Dedifferentiated amniotic fluid mesenchymal stem cell (primary cell): ENCODE measurements around the gene DGKD.
"Not testable (repeated sequence)": the region's sequence is repeated elsewhere in the genome, so short reads cannot be mapped to it uniquely, and the experiment has no call there.

Experiments
- DNase-seq: peaks from one replicate; pipeline ENCODE4 v3.0.0-alpha.2; 2016; ENCODE audit errors: extremely low spot score

Gene DGKD

GRCh38 chr2:233353769-233354499, at the start of gene DGKD:
TSS of gene DGKD (plus strand) at chr2:233354494. CDS start at chr2:233354519, 25 bp downstream.
- DNase-seq: no peak

- no peak for DNase-seq
Observed at GRCh38 chr2:233307565-233307964, 46.7 kb upstream of the DGKD start, which contains the start of gene SAG. TSS of gene SAG (plus strand) at chr2:233307816. CDS start at chr2:233309190, 1,374 bp downstream.

DNA sequence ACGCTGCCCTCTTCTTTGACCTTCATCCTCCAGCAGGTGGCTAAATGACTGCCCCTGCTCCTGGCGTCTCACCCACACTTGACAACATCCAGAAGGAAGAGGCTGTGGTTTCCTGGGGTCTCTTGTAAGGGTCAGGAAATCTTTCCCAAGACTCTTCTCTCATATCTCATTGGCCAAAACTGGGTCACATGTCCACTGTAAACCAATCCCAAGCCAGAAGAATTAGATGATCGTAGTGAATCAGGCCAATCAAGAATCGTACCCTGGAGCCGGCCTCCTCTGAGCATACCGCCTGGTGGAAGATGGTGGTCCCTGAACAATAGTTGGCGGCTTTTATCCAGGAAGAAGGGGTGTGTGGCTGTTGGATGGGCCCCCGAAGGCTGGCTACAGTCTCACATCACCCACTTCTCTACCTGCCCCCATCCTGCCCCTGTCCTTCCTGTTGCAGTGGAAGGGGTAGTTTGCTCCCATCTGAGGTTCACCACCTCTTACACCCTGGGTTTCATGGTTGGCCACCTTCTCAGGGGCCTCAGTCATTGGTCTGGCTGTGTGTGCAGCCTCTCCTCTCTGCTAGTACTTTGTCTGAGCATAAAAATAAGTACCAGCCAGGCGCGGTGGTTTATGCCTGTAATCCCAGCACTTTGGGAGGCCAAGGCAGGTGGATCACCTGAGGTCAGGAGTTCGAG, 42.9 kb upstream of the DGKD start:
- no peak for DNase-seq

GRCh38 chr2:233312874-233313273, 41.4 kb upstream of the DGKD start:
- no peak for DNase-seq

DNA sequence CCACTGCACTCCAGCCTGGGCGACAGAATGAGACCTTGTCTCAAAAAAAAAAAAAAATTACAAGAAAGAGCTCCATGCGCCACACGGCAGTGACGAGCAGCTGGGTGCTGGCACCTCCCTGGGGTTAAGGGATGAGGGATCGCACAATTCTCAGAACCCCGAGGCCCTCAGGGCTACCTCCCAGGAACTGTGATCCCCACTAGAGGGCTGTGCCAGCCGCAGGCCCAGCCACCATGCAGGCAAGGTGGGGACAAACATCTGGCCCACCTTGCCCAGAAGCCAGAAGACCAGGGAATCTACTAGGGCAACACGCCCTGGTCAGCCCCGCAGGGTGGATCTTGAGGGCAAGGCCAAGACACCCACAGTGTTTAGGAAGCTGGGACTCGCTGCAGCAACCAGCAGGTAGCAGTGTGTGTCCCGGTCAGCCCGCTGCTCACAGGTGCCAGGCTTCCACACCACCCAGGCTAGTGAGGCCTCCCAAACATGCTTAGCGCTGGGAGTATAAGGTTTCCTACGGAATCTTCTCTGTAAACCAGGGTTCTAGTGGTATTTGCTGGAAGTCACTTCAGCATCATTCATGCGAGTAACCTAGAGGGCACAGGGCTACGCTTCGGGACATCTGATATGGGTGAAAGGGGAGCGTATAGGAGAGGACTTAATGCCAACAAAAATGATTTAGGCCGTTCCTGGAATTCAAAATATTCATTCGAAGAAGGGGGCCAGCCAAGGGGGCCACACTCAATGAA, 39.9 kb upstream of the DGKD start:
- no peak for DNase-seq

DNA sequence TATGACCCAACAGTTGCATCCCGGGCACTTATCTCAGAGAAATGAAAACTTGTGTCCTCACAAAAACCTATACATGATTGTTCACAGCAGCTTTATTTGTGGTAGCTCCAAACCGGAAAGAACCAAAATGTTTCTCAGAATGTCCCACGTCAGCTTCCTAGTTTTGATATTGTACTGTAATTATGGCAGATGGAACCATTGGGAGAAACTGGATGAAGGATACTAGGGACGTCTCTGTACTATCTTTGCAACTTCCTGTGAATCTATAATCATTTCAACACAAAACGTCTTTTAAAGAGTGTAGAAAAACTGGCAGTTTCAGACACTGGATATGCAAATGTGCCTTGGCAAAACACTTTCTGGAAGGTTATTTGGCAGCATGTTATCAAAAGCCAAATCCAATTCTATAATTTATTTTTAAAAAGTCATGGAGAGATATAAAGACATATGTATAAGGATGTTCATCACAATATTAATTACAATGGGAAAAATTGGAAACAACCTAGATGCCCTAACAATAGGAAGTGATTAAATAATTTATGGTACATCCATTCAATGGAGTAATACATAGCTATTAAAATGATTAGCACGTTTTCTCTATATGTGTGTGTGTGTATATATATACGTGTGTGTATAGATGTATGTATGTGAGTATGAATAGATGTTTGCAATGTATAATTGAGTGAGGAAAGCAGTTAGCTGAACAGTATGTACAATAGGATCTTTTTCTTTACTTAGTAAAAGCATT, 36.9 kb upstream of the DGKD start:
- DNase-seq: no peak

DNA sequence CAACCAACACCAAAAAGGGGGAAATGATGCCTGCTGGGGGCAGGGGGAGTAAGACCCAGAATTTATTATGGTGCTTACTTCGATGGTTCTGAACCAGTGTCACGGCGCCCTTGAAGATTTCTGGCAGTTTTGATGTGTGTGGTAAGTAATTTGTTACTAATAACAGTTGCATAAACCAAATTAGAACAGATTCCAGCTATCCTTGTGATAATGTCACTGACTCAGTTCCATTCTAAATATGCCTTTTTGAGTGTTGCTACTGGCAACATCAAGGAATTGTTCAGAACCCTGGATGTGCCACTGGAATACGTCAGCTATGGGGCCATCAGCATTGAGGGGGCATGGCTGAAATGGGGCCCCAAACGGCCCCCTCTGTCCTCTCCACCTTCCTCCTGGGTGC, 35.0 kb upstream of the DGKD start:
- DNase-seq: no peak

DNA sequence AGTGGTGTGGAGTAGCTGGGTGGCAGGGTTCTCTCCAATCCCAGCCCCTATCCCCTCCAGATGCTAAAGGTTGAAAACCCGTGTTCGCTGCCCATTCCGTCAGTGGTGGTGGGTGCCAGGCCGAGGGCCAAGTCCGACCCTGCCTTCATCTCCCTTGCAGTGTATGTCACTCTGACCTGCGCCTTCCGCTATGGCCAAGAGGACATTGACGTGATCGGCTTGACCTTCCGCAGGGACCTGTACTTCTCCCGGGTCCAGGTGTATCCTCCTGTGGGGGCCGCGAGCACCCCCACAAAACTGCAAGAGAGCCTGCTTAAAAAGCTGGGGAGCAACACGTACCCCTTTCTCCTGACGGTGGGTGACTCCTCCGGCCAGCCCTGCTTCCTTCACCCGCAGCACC, 33.8 kb upstream of the DGKD start:
- no peak for DNase-seq

DNA sequence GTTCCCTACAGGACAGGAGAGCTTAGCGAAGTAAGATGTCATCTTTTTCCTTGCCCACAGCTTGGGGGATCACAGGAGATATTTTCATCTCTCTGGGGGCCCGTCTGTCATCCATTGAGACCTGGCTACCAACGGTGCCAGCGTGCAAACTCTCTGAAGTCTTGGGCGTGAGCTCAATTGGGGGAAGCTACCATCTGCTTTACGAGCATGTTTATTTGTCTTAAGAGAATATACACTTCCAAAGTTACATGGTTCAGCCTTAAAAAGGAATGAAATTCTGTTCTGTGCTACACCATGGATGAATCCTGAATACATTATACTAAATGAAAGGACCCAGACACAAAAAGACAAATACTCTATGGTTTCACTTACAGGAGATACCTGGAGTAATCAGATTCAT, 33.1 kb upstream of the DGKD start:
- DNase-seq: no peak

- DNase-seq: no peak
Observed at GRCh38 chr2:233323851-233324250, 30.4 kb upstream of the DGKD start.

GRCh38 chr2:233325256-233325655, 29.0 kb upstream of the DGKD start:
- DNase-seq: no peak

- no peak for DNase-seq
Observed at GRCh38 chr2:233325814-233326213, 28.5 kb upstream of the DGKD start.

DNA sequence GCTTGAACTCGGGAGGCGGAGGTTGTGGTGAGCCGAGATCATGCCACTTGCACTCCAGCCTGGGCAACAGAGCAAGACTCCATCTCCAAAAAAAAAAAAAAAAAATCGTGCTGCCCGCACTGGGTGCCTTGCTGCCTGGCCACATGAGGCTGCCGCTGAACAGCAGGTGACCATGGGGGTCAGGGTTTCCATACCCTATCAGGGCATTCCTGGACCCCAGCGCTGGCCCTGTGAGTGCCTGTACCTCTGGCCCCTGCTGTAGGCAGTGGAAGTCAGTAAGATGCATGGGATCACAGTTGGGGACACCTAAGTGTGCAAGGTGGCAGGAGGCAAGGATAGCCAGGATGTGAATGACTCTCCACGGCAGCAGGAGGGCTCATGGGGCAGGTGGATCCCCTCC, 27.8 kb upstream of the DGKD start:
- DNase-seq: no peak

GRCh38 chr2:233328922-233329321, 25.4 kb upstream of the DGKD start:
- DNase-seq: no peak

DNA sequence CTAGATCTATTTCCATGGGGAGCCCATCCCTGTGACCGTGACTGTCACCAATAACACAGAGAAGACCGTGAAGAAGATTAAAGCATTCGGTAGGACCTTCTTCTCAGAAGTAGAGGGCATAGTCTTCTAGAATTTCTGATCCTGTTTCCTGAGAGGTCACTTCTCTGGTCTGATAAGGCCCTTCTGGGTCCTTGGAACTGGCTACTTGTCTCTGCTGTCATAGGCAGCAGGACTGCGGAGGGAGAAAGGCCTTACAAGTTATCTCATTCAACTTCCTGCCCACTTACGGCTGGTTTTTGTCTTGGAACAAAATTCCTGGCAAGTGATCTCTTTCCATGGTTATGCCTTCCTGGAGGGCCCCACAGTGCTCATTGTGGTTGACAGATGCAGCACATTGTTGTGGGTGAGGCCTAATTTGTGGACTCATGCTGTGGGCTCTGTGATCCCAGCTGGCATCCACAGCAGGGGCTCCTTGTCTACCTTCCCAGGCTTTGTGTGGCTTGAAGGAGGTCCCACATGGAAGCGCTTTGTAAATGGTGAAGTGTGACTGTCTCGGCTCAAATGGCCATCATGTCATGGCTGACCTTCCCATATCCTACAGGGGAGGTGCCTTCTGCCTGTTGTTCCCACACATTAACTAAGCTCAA, 24.7 kb upstream of the DGKD start:
- no peak for DNase-seq

- DNase-seq: no peak
Observed at GRCh38 chr2:233331536-233331935, 22.8 kb upstream of the DGKD start.

- DNase-seq: no peak
Observed at GRCh38 chr2:233332125-233332524, 22.2 kb upstream of the DGKD start.

GRCh38 chr2:233334915-233335314, 19.4 kb upstream of the DGKD start:
- no peak for DNase-seq

DNA sequence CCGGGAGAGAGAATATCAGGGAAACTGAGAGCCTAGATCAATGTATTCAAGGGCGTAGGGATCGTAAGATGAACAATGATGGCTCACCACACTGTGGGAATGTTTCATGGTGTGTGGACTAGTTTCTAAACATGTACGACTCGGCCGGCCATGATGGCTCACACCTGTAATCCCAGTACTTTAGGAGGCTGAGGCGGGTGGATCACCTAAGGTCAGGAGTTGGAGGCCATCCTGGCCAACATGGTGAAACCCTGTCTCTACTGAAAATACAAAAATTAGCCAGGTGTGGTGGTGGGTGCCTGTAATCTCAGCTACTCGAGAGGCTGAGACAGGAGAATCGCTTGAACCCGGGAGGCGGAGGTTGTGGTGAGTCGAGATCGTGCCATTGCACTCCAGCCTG, 18.2 kb upstream of the DGKD start:
- DNase-seq: not testable (repeated sequence)

DNA sequence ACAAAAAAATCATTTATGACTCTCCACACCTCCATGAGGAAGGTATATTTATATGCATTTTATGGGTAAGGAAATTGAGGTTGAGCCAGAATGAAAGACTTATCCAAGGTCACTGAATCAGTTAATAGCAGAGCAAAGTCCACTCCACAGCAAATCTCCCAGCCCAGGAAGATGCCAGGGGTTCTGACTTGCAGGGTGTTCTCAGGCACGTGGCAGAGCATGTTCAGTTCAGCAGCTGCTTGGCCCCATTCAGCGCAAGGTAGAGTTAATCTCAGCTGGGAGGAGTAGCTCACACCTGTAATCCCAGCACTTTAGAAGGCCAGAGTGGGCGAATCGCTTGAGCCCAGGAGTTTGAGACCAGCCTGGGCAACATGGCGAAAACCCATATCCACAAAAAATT, 17.8 kb upstream of the DGKD start:
- DNase-seq: no peak

DNA sequence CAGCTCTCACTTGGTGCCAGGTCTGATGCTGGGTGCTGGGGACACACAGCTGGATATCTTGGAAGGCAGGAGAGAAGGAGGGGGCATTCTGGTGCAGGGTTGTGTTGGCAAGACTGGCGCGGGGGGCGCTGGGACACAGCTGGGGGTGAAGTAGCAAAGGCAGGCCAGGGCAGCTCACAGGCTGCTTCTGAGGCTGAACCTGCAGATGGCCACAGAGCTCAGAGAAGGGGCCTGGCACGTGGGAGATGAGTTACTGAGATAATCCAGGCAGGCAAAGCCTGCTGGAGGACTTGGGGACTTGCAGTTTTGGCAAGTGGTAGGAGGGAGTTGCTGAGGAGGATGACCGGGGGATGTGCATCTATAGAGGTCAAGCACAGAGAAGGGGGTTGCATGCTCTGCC, 16.2 kb upstream of the DGKD start:
- DNase-seq: no peak
